AG10803 (cell line): ENCODE measurements around the gene KIAA0040.

Source experiments
- DNase-seq: peaks from one replicate; pipeline ENCODE4 v3.0.0; 2010; ENCODE audit warnings: low read depth
- H3K4me3 ChIP-seq: 2 replicates; pipeline ENCODE4 v1.5.1; 2011; ENCODE audit warnings: mild to moderate bottlenecking, low read length, control low read depth
- CTCF ChIP-seq: conservative IDR thresholded peaks from 2 replicates; pipeline ENCODE4 v1.5.1; 2011; ENCODE audit warnings: mild to moderate bottlenecking, low read length, control low read depth, inconsistent platforms

KIAA0040 gene

DNA sequence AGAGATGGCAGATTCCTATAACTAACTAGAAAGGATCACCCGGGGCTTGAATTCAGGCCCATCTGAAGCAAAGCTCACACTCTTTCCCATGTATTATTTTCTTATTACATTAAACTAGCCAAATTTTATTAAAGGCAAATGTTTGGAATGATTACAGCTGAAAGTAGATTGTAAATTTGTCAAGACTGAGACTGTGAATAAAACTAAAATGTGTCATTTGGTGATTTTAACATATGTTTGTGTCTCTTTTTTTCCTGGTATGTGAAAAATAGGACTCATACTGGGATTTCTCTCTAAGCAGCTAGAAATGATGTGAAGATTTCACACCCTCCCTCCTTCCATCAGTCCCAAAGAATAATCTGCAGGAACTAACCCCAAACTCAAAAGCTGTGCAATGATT is 19.1 kb upstream of the KIAA0040 start:
- DNase-seq: no peak
- no peak for TF ChIP-seq CTCF
- H3K4me3 ChIP-seq: no peak overlapping the region

DNA sequence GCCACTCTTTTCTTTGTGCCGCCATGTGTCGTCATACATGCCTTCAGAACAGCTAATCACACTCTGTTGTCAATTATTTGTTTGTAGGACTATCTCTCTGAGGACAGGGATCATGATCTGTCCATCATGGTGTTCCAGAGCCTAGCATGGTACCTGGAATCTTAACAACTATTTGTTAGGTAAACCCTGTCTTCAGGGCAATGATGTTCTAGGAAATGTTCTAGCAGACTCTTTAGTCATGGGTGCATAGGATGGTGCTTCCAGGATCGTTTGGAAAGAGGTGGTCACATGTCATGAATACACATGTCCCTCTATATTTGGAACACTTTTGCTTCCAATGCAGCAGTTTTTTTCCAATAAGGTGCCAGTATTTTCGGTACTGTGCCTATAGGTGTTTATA is 18.2 kb upstream of the KIAA0040 start:
- no peak for TF ChIP-seq CTCF
- H3K4me3 ChIP-seq: no peak overlapping the region
- DNase-seq: no peak

- no peak for TF ChIP-seq CTCF
- no peak overlapping the region for H3K4me3 ChIP-seq
- no peak for DNase-seq
Observed at GRCh38 chr1:175209493-175209921, 16.9 kb upstream of the KIAA0040 start.

GRCh38 chr1:175208773-175209492 is 16.4 kb upstream of the KIAA0040 start:
- no peak for TF ChIP-seq CTCF
- no peak overlapping the region for H3K4me3 ChIP-seq
- no peak for DNase-seq

- H3K4me3 ChIP-seq: no peak overlapping the region
- no peak for TF ChIP-seq CTCF
- DNase-seq: no peak
Observed at GRCh38 chr1:175207971-175208370, 15.4 kb upstream of the KIAA0040 start.

GRCh38 chr1:175206687-175207086 is 14.1 kb upstream of the KIAA0040 start:
- H3K4me3 ChIP-seq: no peak overlapping the region
- no peak for DNase-seq
- no peak for TF ChIP-seq CTCF

DNA sequence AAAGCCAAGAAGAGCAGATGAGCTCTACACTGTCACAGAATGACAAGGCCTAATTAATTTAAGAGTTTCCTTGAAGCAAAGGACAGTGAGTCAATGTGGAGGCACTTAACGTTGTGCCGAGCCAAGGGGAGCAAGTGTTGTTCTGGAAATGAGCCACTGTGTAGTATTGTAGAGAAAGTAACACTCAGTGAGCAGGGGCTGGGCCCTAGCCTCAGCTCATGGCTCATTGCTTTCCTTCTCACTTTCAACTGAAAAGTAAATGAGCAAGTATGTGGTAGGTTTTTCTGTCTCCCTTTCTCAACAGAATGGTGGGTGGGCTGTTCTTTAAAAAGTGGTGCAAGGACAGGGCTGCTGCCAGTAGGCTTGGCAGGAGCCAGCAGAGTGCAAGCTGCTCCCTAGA is 11.8 kb upstream of the KIAA0040 start:
- H3K4me3 ChIP-seq: no peak overlapping the region
- TF ChIP-seq CTCF: no peak
- DNase-seq: no peak
